ENCODE measurements around the gene SLC6A12.

DNA sequence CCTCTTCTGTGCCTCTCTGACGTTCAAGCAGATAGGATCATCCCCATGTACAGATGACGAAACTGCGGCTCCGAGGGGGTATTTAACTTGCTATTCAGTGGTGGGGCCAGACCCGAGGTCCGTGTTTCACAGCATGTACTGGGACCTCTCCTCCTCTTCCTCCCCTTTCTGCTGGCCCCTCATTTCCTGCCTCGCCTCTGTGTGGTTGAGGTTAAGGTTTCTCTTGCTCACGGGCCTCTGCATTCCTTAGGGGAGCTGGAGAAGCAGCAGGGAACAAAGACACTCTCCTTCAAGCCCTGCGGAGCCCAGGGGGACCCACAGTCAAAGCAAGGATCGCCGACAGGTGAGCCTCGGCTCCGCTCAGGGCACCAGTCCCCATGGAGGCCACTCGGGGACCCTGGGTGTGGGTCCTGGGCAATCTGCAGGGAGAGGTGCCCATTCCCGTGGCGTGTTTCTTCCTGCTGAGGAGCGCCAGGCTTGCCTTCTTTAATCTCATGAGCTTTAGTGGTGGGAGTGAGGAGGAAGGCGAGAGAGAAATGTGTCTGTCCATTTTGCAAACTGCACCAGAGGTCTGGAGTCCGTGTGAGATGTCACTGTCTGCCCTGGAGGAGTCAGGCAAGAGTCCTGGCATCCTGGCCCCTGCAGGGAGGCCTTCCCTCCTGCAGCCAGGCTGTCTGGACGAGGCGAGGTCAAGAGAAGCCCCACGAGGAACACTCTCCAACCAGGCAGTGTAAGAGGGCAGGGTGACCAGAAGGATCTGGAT lies 45.0 kb downstream of the SLC6A12 start:
- TF ChIP-seq, protein P1, sequence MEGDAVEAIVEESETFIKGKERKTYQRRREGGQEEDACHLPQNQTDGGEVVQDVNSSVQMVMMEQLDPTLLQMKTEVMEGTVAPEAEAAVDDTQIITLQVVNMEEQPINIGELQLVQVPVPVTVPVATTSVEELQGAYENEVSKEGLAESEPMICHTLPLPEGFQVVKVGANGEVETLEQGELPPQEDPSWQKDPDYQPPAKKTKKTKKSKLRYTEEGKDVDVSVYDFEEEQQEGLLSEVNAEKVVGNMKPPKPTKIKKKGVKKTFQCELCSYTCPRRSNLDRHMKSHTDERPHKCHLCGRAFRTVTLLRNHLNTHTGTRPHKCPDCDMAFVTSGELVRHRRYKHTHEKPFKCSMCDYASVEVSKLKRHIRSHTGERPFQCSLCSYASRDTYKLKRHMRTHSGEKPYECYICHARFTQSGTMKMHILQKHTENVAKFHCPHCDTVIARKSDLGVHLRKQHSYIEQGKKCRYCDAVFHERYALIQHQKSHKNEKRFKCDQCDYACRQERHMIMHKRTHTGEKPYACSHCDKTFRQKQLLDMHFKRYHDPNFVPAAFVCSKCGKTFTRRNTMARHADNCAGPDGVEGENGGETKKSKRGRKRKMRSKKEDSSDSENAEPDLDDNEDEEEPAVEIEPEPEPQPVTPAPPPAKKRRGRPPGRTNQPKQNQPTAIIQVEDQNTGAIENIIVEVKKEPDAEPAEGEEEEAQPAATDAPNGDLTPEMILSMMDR (IDR thresholded peaks at IDR 0.05), result no peak
- TF ChIP-seq POLR2A (IDR thresholded peaks at IDR 0.05), result no peak
